SK-N-SH treated with all-trans-retinoic acid at 6 μM for 48 hours (cell line): ENCODE data around the gene NRXN2.

Source experiments
- ARNTL ChIP-seq: fragments of 450-650 bp; formaldehyde crosslinking; IDR thresholded peaks from 2 replicates; pipeline ENCODE4 v1.5.0; 2020; ENCODE audit warnings: low read depth, mild to moderate bottlenecking, moderate library complexity, borderline replicate concordance
- ESRRG ChIP-seq: fragments of 250-450 bp; sonication (Bioruptor Pico); IDR thresholded peaks from 2 replicates; pipeline ENCODE4 v1.6.1; 2021; ENCODE audit warnings: mild to moderate bottlenecking
- GLIS3 ChIP-seq: fragments of 250-450 bp; sonication (Bioruptor Pico); IDR thresholded peaks from 2 replicates; pipeline ENCODE4 v1.5.0; 2020; ENCODE audit warnings: mild to moderate bottlenecking, moderate library complexity
- OSR1 ChIP-seq: fragments of 250-450 bp; sonication (Bioruptor Pico); IDR thresholded peaks from 2 replicates; pipeline ENCODE4 v1.8.0; 2022; ENCODE audit warnings: moderate library complexity, mild to moderate bottlenecking, inconsistent platforms
- ZNF8 ChIP-seq: fragments of 450-650 bp; formaldehyde crosslinking; IDR thresholded peaks from 2 replicates; pipeline ENCODE4 v1.5.0; 2020; ENCODE audit warnings: mild to moderate bottlenecking, moderate library complexity
- TF ChIP-seq, protein P1 (sequence below): fragments of 250-450 bp; sonication (Bioruptor Pico); IDR thresholded peaks from 2 replicates; pipeline ENCODE4 v1.8.0; 2021; ENCODE audit warnings: low read depth, mild to moderate bottlenecking, moderate library complexity, borderline replicate concordance
- TF ChIP-seq, protein P2 (sequence below): fragments of 250-450 bp; sonication (Bioruptor Pico); IDR thresholded peaks from 2 replicates; pipeline ENCODE4 v1.8.0; 2020; ENCODE audit warnings: mild to moderate bottlenecking, moderate library complexity, borderline replicate concordance

DNA sequence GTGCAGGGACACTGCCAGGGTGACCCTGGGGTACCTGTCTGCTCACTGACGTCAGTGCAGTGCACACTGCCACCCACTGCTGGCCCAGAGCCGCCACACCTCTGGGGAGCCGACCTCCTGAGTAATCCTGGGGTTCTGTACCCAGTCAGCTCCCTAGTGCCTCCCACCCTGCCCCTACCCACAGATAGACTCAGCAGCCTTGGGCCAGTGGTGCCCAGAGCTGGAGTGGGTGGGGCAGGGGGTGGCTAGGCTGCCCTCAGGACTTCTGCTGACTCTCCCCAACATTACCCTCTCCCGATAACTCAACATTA is 5.8 kb downstream of the NRXN2 start:
- TF ChIP-seq OSR1 (CRISPR knock-in tag) (no peak), ESRRG (no peak), ZNF8 (CRISPR knock-in tag) (no peak), GLIS3 (no peak), ARNTL (no peak)
- TF ChIP-seq, protein P1, sequence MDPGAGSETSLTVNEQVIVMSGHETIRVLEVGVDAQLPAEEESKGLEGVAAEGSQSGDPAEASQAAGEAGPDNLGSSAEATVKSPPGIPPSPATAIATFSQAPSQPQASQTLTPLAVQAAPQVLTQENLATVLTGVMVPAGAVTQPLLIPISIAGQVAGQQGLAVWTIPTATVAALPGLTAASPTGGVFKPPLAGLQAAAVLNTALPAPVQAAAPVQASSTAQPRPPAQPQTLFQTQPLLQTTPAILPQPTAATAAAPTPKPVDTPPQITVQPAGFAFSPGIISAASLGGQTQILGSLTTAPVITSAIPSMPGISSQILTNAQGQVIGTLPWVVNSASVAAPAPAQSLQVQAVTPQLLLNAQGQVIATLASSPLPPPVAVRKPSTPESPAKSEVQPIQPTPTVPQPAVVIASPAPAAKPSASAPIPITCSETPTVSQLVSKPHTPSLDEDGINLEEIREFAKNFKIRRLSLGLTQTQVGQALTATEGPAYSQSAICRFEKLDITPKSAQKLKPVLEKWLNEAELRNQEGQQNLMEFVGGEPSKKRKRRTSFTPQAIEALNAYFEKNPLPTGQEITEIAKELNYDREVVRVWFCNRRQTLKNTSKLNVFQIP (CRISPR knock-in tag): no peak
- TF ChIP-seq, protein P2, sequence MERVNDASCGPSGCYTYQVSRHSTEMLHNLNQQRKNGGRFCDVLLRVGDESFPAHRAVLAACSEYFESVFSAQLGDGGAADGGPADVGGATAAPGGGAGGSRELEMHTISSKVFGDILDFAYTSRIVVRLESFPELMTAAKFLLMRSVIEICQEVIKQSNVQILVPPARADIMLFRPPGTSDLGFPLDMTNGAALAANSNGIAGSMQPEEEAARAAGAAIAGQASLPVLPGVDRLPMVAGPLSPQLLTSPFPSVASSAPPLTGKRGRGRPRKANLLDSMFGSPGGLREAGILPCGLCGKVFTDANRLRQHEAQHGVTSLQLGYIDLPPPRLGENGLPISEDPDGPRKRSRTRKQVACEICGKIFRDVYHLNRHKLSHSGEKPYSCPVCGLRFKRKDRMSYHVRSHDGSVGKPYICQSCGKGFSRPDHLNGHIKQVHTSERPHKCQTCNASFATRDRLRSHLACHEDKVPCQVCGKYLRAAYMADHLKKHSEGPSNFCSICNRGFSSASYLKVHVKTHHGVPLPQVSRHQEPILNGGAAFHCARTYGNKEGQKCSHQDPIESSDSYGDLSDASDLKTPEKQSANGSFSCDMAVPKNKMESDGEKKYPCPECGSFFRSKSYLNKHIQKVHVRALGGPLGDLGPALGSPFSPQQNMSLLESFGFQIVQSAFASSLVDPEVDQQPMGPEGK (CRISPR knock-in tag): no peak
